ENCODE results near the gene MEPCE.

GRCh38 chr7:100452513-100452912 is 22.9 kb downstream of the MEPCE start:
- TF ChIP-seq POLR2A (IDR thresholded peaks at IDR 0.05) (no peak), CTCF (IDR thresholded peaks at IDR 0.05 in 8 of 11, conservative IDR thresholded peaks at IDR 0.05 in 3 of 11) (no peak)

Data from spleen (tissue), 7 donors.